NCI-H2196 (cell line): Measurements from ENCODE around the gene TRIM31.
"Not testable (repeated sequence)": the region's sequence is repeated elsewhere in the genome, so short reads cannot be mapped to it uniquely, and the experiment has no call there.

Experiments used
- DNase-seq: peaks from one replicate; lab custom pipeline; 2025; ENCODE audit not compliant: unreplicated experiment; lab: John Stamatoyannopoulos, UW

TRIM31 gene

DNA sequence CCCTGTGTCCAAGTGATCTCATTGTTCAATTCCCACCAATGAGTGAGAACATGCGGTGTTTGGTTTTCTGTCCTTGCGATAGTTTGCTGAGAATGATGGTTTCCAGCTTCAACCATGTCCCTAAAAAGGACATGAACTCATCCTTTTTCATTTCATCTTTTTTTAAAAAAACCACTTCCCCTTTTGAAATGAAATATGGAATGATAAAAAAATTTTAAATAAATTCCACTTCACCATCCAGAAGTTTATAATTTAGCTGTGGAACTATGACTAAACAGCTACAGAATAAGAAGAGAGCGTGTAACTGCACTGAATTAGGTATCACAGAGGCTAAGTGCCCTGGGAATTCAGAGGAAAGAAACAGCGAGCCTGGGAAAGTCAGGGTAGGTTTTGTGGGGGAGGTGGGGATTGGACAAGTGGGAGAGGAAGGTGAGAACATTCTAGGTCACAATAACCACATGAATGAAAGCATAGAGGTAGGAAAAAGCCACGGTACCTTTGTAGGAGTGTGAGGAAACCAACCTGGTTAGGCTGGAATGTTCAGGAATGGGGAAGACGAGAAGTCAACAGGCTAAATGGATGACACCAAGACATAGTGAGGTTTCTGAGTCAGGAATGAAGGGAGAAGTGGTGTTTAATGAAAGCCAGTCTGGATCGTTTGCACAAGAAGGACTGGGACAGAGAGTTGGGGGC is 37.1 kb upstream of the TRIM31 start:
- DNase-seq, result no peak

DNA sequence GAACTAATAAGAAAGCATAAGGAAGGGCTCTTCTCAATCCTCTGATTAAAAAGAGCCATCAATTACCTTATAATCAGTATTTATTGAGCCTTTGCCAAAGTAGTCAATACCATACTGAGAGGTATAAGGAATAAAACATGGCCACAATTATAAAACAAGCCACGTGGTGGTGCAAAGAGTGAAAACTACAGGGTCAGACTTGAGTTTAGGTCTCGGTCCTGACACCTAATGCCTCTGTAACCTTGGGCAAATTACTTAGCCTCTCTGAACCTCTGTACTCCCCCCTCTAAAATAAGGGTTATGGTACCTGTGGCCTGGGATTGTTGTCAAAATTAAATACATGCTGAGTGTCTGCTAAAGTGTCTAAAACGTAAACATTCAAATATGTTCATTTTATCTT is 36.3 kb upstream of the TRIM31 start:
- DNase-seq, result no peak

- DNase-seq, result no peak
Measured at GRCh38 chr6:30147096-30147495, 34.2 kb upstream of the TRIM31 start.

DNA sequence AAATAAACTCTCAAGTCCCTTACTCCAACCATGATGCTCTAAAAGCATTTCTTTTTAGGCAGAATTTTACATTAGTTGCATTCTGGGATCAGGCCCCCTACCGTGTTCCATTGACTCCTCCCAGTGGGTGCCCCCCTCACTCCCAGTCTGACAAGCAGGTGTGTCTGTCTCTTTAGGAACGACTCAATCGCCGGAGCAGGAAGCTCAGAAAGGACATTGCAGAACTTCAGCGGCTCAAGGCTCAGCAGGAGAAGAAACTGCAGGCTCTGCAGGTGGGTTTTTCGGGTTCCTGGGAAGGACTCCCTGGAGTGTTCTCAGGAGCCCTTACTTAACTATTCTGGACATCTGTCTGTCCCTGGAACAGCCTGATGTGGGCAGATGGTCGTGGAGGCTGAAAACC is 32.9 kb upstream of the TRIM31 start:
- no peak for DNase-seq

GRCh38 chr6:30144811-30145210 is 31.9 kb upstream of the TRIM31 start:
- no peak for DNase-seq

DNA sequence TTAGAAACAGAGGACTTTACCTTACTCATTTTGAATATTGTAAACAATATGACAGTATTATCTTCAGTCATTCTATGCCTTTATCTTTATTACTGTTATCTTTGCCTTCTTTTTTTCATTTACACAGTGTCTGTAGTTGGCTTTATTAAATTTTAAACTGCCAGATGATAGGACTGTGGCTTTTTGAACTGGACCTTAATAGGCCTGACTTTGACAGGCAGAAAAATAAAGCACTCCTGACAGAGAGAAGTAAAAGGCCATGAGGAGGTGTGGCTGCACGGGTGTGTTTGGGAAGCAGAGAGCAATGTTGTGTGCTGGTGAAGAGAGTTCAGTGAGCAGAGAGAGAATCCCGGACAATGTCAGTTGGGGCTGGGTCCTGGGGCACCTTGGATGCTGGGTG is 30.9 kb upstream of the TRIM31 start:
- DNase-seq, result no peak

GRCh38 chr6:30142665-30143064 is 29.8 kb upstream of the TRIM31 start:
- DNase-seq, result no peak

DNA sequence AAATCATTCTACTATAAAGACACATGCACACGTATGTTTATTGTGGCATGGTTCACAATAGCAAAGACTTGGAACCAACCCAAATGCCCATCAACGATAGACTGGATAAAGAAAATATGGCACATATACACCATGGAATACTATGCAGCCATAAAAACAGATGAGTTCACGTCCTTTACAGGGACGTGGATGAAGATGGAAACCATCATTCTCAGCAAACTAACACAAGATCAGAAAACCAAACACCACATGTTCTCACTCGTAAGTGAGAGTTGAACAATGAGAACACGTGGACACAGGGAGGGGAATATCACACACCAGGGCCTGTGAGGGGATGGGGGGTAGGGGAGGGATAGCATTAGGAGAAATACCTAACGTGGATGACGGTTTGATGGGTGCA is 27.4 kb upstream of the TRIM31 start:
- not testable (repeated sequence) for DNase-seq

- no peak for DNase-seq
Measured at GRCh38 chr6:30136570-30137286, 23.8 kb upstream of the TRIM31 start.

GRCh38 chr6:30135757-30136156 is 22.9 kb upstream of the TRIM31 start, which contains the start of gene TRIM40:
Gene TRIM40, plus strand, starts transcription at chr6:30136140. Its CDS starts 897 bp downstream, at chr6:30137037.
- DNase-seq, result no peak

GRCh38 chr6:30135147-30135546 is 22.3 kb upstream of the TRIM31 start:
- DNase-seq, result no peak

DNA sequence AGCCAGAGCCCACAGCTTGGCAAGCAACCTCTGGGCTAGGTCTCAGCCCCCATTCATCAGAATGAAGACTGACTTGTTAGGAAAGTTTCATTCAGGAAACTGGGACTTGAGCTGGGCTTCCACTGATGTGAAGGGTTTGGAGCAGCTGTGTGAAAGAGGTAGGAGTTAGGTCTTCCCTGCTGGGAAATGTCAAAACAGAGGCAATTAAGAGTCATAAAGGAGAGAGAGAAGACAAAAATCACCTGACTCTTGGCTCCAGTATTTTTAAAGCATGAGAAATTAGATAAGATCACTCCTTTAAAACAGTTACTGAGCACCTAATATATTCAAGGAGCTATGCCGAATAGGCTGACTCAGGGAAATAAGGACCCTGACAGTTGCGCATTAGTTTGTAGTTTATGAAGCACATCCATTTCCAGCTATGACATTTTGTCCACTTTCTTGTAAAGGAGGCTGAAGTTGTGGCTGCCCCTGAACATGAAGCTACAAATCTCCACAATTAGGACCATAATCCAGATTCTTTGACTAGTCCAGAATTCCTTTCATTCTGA is 19.1 kb upstream of the TRIM31 start:
- no peak for DNase-seq

DNA sequence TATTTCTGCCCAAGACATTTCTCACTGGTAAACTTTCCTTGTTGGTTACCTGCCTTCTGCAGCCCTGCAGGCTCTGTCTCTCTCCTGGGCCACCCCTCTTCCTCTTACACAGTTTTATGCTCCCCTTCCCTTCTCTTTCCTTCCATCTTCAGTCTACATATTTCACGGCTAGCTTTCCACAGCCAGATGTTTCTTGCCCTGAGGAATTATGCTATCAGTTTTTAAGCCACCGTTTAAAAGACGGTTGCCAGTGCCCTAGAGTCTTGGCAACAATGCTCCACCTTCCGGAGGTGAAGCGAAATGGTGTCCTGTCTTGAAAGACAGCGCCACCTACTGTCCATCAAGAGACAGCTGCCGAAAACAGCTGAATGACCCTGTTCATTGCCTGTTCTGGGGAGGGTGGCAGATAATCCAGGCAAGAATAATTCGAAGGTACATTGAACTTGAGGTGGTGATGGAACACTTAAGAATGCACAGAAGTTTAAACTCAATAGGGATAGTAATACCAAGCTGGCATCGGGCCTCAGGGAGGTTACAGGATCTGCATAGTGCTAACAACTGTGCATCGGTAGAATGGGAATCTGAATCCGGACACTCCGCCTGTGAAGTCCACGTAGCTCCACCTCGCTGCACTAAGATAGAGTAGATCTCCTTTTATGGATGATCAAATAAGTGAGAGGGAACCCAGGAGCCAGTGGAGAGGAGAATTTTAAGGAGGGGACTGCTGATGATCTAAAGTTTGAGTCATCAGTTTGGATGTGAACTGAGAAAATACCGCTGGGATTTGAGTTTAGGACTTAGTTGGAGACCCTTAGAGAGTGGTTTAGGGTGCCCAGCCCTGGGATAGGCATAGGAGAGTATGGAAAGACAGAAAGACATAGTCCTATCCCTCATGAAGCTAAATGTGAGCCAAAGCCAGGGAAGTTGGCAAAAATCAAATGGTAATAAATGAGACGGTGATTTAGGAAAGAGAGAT is 18.3 kb upstream of the TRIM31 start:
- peak; percentile 78 for DNase-seq

DNA sequence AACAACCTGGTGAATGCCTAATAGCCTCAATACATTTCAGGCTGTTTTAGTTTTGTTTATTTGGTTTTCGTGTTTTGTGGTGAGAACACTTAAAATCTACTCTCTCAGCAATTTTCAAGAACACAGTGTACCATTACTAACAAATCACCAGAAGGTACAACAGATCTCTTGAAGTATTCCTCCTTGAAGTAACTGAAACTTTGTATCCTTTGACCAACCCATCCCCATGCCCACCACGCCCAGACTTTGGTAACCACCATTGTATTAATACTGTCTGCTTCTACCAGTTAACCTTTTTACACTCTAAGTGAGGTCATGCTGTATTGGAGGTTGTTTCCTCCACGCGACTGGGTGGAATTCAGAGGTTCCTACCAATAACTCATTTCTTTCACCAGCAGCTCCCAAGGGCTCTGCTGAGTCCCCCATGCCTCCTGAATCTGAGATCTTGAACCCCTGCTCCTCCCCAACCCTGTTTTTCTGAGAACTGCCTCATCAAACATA is 17.3 kb upstream of the TRIM31 start:
- no peak for DNase-seq

DNA sequence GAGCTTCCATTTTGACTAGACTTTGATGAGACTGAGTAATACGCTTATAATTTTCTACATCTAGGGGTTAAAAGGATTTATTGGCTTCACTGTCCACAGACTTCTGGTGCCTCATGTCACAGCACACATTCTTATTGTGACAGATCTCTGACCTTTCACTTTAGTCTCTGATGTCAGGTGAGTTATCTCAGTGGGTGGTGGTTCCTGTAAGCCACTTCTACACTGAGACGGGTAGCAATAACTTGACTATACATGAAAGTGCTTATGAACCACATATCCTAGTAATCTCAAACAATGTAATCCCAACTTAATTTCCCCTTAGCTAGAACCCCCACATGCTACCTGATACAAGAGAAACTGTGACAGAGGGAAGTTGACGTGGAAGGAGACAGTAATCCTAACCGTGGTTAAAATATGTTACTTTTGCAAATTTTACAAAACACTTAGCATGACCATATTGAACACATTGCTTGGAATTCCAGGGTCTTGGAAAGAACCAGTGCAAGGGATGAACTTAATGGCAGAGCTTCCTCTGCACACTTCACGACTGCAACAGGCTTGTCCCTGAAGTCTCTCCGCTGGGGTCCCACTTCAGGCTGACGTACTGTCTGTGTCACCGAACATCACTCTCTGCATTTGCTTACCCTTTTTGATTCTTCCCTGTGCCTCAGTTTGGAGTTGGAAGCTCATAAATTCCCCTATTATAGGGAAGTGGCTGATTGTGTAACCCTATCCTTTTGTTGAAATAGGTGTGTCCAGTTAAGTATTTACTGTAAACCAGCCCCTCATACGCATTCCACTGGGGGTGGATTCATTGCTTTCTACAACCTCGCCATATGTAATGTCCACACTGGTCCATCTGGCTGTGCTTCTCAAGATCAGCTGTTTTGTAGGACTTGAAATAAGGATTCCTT is 16.6 kb upstream of the TRIM31 start:
- DNase-seq, result no peak

DNA sequence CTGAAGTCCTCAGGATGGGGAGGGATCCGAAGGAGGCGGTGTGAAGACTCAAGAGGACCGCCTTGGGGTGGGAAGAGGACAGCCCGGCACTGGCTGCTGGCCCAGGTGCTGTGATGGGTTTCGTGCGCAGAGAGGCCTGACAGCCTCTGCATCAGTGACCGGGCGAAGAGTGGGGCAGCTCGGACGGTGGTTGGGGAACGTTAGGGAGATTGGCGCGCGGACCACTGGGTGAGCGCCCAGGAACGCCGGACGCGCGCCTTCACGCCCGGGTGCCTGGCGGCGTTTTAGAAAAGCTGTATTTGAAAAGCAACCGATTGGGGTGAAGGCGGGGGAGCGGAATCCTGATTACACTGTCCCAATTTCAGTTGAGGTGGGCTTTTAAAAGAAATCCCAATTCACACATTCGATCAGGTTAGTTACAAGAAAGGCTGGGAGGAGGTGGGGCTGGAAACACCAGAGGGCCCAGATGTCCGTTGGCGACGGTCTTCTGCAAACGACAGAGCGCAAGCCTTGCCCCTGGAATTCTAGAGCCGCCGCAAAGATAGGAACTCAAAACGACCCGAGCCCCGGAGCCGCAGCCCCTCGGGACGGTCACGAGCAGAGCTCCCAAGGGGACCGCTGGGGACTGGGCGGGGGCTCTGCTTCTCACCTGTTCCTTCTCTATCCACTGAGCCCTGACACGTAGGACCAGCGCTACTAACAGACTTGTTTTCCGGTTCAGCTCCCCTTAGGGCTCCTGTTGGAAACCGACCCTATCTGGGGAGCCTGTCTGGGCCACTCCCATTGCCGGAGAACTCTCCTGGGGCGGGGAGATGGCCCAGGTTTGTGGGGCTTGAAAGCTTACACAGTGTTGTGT is 14.6 kb upstream of the TRIM31 start:
- DNase-seq, result no peak

GRCh38 chr6:30122515-30122914 is 9.6 kb upstream of the TRIM31 start:
- DNase-seq, result no peak

DNA sequence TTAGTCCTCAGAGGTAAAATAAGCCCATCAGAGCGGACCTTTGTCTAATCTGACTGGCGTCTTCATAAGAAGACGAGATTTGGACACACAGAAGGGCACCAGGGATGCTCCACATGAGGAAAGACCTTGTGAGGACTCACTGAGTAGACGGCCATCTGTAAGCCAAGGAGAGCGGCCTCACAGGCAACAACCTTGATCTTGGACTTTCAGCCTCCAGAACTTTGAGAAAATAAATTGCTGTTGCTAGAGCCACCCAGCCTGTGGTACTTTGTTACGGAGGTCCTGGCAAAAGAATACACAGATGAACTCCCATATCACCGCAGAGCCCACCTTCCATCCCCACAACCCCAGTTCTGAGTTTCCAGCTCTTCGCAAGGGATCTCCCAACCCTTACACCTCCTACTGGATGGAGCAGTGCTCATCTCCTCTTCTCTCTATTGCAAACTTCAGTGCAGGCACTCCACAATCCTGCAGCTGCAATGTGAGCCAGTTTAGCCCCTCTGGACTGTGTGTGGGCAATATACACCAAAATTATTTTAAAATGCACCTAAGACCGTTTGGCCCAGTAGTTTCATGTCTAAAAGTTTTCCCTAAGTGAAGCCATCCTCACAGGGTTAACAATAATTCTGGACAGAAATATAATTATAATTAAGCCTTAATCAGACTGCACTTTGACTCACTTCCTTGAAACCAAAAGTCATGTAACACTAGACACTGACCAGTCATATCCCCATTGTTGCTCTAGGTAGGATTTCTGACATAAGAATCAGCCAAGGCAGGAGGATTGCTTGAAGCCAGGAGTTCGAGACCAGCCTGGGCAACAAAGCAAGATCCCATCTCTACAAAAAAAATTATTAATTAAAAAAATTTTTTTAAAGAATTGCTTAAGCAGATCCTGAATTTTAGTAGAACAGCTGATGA is 8.8 kb upstream of the TRIM31 start:
- DNase-seq, result no peak
